Fibroblast of mammary gland (primary cell): ENCODE results near the gene MYD88.
A peak's percentile ranks its signal among the peaks of the same experiment; 100 is the strongest.

Source experiments
- DNase-seq: peaks from one replicate; pipeline ENCODE4 v3.0.0-alpha.2; 2010; ENCODE audit warnings: low read depth
- H3K4me3 ChIP-seq: 2 replicates; pipeline ENCODE4 v1.5.1; 2011; ENCODE audit warnings: low read depth, mild to moderate bottlenecking, low read length, moderate library complexity; ENCODE audit not compliant: control insufficient read depth
- CTCF ChIP-seq: conservative IDR thresholded peaks from 2 replicates; pipeline ENCODE4 v1.5.1; 2011; ENCODE audit warnings: low read depth, low read length, inconsistent platforms; ENCODE audit not compliant: control insufficient read depth, insufficient read depth

MYD88 gene

GRCh38 chr3:38117748-38118420 lies 20.6 kb upstream of the MYD88 start:
- peak; percentile 66 for DNase-seq
- TF ChIP-seq CTCF: peak; percentile 87

GRCh38 chr3:38118421-38119247 lies 19.8 kb upstream of the MYD88 start:
- DNase-seq: no peak
- TF ChIP-seq CTCF: no peak

More at GRCh38 chr3:38117748-38118420, 20.6 kb upstream of the MYD88 start:
- no peak overlapping the region for H3K4me3 ChIP-seq

GRCh38 chr3:38119248-38119544 lies 19.3 kb upstream of the MYD88 start:
- H3K4me3 ChIP-seq: no peak overlapping the region
- TF ChIP-seq CTCF: no peak
- DNase-seq: no peak

More at GRCh38 chr3:38118421-38119247, 19.8 kb upstream of the MYD88 start:
- no peak overlapping the region for H3K4me3 ChIP-seq

GRCh38 chr3:38119821-38120692 lies 18.4 kb upstream of the MYD88 start:
- no peak overlapping the region for H3K4me3 ChIP-seq
- no peak for DNase-seq
- TF ChIP-seq CTCF: no peak

- no peak for TF ChIP-seq CTCF
- no peak for DNase-seq
- no peak overlapping the region for H3K4me3 ChIP-seq
These were observed 17.6 kb upstream of the MYD88 start for GRCh38 chr3:38120693-38121450.

- no peak for TF ChIP-seq CTCF
- no peak overlapping the region for H3K4me3 ChIP-seq
- DNase-seq: no peak
These were observed 17.0 kb upstream of the MYD88 start for GRCh38 chr3:38121451-38121831.
